Activated naive CD4-positive, alpha-beta T cell (primary cell): ENCODE data around the gene NINL.
"Not testable (repeated sequence)": the region's sequence is repeated elsewhere in the genome, so short reads cannot be mapped to it uniquely, and the experiment has no call there.

Experiments
- DNase-seq, 4 experiments: peaks; one replicate each; lab custom pipeline; 2025; lab: John Stamatoyannopoulos, UW

Gene NINL

DNA sequence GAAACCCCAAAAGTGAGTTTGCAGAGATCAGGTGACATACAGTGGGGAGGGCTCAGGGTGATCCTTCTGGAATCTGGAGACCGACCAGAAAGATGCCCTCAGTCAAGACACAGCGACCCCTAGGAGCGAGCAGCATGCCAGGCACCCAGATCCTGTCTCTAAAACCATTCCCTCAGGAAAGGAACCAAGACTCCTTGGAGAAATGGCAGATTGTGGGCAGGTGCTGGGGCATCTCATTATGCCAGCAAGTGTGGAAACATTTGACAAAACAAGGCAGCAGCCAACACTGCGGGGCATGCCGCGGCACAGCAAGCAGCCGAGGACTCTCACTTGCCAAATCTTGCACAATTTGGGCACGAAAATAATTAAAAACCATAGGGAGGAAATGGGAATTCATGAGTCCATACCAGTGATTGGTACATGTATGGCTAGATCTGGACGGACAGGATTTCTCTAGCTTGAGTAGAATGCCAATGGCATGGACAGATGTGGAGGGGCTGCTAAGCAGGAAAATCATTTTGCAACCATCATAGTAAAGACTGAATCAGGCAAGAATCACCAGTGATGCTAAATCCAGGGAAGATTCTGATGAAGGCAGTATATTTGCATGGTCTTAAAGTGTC is 101.0 kb downstream of the NINL start:
- DNase-seq = no peak

DNA sequence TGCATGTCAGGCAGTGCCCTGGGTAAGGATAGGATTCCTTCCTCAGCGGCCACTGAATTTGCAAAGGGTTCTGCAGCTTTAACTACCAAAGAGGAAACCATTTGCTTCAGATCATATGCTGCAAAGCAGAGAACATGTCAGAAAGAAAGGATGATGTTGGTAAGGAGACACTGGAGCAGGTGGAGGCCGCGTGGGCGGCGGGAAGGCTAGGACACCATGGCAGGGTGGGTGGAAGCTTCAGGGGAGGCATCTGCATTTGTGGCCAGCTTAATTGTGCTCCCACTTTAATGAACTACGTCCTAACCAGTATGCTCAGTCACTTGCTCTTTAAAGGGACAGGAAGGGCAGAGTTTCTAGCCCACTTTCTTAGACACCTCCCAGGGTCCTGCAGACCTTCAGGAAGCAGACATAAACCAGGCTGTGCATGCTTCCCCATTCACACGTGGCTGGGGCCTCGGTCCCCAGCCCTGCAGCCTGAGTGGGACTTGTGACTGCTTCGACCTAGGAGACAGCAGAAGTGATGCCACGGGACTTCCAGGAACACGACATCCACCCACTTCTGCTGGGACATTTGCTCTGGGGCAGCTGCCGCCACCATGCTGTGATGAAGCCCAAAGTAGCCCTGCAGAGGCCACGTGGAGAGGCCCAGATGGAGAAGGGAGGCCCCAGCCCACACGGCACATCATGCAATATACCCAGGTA is 101.7 kb downstream of the NINL start:
- no peak for DNase-seq

- no peak for DNase-seq
These were observed 103.4 kb downstream of the NINL start for GRCh38 chr20:25481918-25482253.

- DNase-seq = no peak
These were observed 104.0 kb downstream of the NINL start for GRCh38 chr20:25481235-25481917.

- DNase-seq = no peak
These were observed 104.5 kb downstream of the NINL start for GRCh38 chr20:25480797-25481196.

GRCh38 chr20:25480156-25480555 is 105.2 kb downstream of the NINL start:
- DNase-seq = no peak

DNA sequence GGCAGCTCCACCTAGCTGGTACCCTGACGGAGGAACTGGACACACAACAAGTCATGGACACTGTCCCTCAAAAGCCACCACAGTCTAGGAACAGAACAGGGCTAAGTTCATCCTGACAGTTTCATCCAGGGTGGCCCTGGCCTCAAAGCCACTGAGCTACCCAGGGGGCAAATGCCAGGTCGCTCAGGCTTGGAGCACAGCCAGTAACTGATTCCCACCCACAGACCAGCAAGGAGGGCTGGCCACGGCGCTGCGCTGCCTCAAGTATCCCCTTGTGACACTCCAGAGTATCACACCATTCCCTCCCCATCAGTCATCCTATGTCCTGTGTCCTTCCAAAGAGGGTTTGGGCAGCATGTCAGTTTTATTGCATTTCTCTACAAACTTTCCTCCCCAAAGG is 105.7 kb downstream of the NINL start:
- DNase-seq = no peak

DNA sequence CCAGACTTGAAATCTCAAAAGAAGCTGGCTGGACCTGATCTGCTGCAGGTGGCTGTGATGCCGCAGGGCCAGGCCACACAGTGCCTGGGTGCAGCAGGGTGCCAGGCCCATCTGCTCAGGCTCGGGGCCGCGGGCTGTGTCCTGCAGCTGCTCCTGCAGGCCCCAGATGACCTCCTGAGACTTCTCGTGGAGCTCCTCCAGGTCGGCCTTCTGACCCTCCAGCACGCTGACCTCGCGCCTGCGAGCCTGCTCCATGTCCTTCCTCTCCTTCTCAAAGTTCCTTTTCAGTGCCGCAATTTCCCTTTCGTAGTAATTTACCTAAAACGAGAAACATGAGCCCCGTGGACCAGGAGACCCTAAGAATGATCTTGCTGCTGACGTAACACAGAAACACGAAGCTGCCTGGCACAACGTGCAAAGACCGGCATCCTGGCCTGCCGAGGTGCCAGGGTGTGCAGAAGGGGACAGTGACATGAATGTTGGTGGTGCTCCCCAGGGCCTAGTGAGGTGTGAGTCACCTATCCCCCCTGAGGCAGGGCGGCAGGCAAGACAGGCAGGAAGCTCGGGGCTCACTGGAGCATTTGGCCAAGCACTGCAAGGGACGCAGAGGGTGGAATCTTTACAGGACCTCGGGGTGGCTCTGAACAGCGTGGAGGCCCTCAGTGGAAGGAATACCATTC is 106.3 kb downstream of the NINL start:
- no peak for DNase-seq

DNA sequence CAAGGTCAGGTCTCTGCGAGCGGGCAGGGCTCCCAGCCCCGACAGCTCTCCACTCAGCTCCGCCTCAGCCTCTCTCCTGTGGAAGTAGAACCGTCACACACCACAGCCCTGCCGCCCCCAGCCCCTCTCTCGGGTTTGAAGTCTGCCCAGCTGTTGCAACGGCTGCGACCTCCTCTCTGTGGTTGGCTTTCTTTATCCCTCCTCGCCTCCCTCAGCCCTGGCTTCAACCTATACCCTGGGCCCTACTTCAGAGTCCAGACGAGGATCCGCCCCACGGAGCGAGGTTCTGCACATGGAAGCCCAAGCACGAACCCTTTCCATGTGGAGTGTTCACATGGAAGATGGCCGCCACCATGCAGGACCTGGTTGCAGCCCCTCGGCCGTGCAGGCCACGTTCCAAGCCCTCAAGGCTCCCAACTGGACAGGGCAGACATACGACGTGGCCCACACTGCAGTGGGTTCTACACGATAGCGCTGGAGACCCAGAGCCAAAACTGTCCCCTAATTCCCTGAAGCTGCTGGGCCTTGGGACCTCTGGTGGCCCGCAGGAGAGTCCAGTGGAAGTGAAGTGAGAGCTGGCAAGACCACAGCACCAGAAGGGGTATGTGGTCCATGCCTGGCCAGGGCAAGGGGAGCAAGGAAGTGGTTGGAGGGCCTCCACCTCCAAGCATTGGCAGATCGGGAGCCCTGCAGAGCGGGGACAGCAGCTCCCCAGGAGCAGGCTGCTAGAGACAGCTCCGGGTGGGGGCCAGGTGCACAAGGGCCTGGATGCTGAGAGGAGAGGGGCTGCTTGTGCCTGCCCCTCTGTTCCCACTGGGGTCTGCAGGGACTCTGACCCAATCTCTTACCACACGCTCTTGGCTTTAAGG is 108.1 kb downstream of the NINL start:
- DNase-seq = no peak

DNA sequence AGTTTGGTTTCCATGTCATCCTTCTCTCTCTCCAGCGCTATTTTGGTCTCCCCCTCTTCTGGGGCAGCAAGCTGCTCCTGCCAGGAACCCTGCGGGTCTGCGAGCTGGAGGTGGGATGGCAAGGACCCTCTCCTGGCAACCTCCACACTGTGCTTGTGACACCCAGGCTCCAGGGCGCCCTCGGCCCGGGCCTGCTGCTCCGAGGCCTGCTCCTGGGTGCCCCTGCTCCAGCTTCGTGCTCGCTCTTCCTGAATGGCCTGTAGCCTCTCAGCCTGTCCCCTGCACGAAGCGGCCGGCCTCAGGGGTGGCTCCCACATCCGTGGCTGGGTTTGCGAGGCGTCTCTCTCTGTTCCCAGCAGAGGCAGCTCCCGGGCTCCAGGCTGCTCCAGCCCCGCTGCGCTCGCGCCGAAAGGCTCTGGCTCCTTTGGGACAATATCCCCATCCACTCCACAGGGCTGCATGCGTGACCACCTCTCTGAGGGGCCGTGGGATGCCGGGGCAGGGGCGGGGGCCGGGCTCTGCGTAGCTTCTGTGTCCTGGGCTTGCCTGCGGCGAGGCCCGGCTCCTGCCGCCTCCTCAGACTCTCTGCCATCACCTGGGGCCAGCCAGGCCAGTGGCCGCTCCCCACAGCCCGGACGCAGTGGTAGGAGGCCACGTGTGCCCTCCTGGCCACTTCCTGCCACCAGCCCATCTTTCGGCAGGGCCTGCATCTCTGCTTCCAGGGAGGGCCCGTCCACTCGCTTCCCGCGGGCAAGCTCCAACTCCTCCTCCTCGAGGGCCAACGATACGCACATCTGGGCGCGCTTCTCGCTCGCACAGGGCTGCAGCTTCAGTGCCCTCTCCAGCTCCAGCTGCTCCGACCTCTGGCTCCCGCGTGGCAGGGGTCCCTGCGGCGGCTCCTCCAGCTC is 109.0 kb downstream of the NINL start:
- no peak for DNase-seq

- DNase-seq = not testable (repeated sequence)
These were observed 112.0 kb downstream of the NINL start for GRCh38 chr20:25473297-25473696.

GRCh38 chr20:25471020-25471419 is 114.3 kb downstream of the NINL start:
- DNase-seq = no peak

DNA sequence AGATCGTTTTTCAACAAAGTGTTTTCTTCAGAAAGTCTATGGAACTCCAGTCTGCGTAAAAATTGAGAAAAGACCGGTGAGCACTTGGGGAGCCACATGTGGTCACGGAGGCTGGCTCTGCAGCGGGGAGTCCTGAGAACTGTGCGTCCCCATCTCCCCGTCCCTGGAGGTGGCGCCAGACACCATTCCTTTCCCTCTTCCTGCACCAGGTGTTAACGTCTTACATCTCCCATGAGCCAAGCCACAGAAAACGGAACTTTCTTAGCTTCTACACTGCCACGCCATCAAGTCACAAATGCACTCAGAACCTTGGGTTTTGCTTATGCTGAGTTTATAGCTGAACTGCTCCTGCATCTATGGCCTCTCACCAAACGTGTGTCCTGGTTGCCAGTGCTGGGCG is 115.3 kb downstream of the NINL start:
- peak in 2 of 4 experiments; percentile 3 to 8 for DNase-seq

DNA sequence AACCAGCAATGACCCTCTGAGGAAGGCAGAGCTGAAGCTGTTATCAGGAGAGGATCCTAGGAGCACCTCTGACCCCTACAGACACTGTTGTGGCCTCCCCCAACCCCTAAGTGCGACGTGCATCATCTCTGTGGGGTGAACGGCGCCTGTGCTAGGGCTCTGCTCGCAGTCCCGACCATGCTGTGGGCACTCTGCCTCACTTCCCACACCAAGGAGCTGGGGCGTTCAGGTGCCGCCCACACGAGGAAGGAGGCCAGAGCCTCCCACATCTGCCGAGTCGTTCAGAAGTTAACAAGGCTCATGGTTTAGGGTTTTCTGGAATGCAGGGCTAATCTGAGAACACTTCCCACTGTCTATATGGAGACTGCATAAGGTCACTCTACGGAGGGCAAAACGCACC is 115.8 kb downstream of the NINL start:
- DNase-seq = no peak

GRCh38 chr20:25468126-25469075 is 116.9 kb downstream of the NINL start:
- no peak for DNase-seq

DNA sequence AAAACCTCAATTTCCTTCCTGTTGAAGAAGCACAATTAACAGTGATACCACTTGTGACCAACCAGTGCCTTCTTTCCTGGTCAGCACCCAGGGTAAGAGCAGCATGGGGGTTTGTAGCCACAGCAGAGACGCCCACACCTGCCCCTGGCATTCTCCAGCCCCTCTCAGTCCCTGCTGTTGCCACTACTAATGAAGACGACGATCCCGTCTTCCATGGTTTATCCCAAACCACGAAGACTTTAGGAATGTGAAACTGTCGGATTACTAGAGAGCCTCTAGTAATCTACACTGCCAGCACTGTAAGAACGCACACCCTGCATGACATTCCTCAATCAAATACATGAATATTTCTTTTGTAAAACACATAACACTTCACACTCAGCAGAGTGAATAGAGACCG is 117.9 kb downstream of the NINL start:
- no peak for DNase-seq

DNA sequence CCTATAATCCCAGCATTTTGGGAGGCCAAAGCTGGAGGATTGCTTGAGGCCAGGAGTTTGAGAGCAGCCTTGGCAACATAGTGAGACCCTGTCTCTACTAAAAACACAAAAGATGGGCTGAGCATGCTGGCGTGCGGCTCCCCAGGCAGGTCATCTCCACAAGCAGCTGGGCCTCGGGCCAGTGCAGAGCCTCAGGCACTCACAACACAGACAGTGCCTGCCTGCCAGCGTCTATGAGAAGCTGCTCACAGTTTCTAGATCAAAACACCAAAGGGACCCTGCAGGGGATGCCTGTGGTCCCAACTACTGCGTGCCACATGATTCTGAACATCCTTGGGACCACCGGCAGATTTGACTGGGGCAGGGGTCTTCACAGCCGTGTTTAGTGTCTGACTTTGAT is 118.5 kb downstream of the NINL start:
- no peak for DNase-seq

GRCh38 chr20:25465243-25466135 is 119.8 kb downstream of the NINL start:
- DNase-seq = no peak
